HCT116 (cell line): ENCODE results near the gene TAF3.

Source experiments
- CBX3 ChIP-seq: IDR thresholded peaks from 2 replicates; pipeline ENCODE4 v1.6.1; 2012; ENCODE audit warnings: low read depth
- CEBPB ChIP-seq: IDR thresholded peaks from 2 replicates; pipeline ENCODE4 v1.6.1; 2012; ENCODE audit warnings: low read depth
- EZH2phosphoT487 ChIP-seq: fragments of 200-600 bp; IDR thresholded peaks from 2 replicates; pipeline ENCODE4 v1.6.1; 2018; ENCODE audit warnings: antibody characterized with exemption, borderline replicate concordance
- FOSL1 ChIP-seq: IDR thresholded peaks from 2 replicates; pipeline ENCODE4 v1.6.1; 2012; ENCODE audit warnings: low read depth
- POLR2A ChIP-seq: IDR thresholded peaks from 2 replicates; pipeline ENCODE4 v1.7.0; 2011; ENCODE audit warnings: borderline replicate concordance; ENCODE audit not compliant: insufficient read depth, insufficient read length; ENCODE audit errors: extremely low read depth
- POLR2AphosphoS5 ChIP-seq: IDR thresholded peaks from 2 replicates; pipeline ENCODE4 v1.6.1; 2011; ENCODE audit warnings: mild to moderate bottlenecking, low read depth, low read length, moderate library complexity
- RAD21 ChIP-seq: IDR thresholded peaks from 2 replicates; pipeline ENCODE4 v1.6.1; 2012; ENCODE audit warnings: low read depth, mild to moderate bottlenecking
- ZNF274 ChIP-seq: fragments of 200-500 bp; sonication (Bioruptor generic); IDR thresholded peaks from 2 replicates; pipeline ENCODE4 v1.6.1; 2014; ENCODE audit warnings: mild to moderate bottlenecking, low read depth, low read length, inconsistent platforms
- TF ChIP-seq, protein P1 (sequence below): IDR thresholded peaks from 2 replicates; pipeline ENCODE4 v1.6.1; 2012
- TF ChIP-seq, protein P2 (sequence below), 3 experiments: fragments of 200-600 bp in 1 of 3; sonication (generic) in 1 of 3; IDR thresholded peaks in 2 of 3; conservative IDR thresholded peaks in 1 of 3; 2 replicates each; pipeline ENCODE4 v1.5.1; 2012 to 2017; ENCODE audit warnings: low read depth in 2 of 3, low read length in 2 of 3, antibody characterized with exemption in 1 of 3, borderline replicate concordance in 1 of 3, control low read depth in 1 of 3, mild to moderate bottlenecking in 1 of 3, mixed read lengths in 1 of 3, mixed run types in 1 of 3, moderate library complexity in 1 of 3; ENCODE audit not compliant: insufficient read depth in 1 of 3
- TF ChIP-seq, protein P3 (sequence below): IDR thresholded peaks from 2 replicates; pipeline ENCODE4 v1.6.1; 2012; ENCODE audit warnings: low read depth

DNA sequence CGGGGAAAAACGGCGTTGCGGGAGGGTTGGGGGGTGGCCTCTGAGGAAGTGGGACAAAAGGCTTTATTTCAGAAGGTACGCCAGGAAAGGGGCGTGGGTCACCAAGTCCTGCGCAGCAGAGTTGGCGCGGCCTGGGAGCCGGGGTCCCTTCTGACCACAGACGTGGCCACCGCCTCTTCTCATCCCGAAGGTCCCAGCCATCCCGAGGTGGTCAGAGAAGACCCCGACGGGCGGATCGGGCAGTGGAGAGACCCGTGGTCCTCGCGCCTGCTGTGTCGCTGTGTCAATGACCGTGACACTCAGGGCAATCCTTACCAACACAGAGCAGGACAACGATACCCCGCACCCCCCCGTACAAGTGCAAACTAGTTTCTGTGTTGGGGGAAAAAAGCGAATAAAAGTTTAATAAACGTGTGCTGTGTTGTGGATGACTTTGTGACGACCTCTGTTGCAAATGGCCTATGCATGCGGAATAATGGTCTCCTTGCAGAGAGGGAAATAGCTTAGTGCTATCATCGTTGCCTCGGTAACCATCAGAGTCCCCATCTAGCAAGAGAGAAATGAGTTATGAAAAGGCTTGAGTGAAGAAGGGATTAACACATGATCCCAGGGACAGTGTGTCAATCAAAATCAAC is 216.8 kb downstream of the TAF3 start:
- TF ChIP-seq CBX3 (no peak), POLR2A (no peak), EZH2phosphoT487 (no peak), ZNF274 (no peak), CEBPB (no peak), RAD21 (no peak), POLR2AphosphoS5 (no peak), FOSL1 (no peak)
- TF ChIP-seq, protein P1, sequence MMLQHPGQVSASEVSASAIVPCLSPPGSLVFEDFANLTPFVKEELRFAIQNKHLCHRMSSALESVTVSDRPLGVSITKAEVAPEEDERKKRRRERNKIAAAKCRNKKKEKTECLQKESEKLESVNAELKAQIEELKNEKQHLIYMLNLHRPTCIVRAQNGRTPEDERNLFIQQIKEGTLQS: no peak
- TF ChIP-seq, protein P2, sequence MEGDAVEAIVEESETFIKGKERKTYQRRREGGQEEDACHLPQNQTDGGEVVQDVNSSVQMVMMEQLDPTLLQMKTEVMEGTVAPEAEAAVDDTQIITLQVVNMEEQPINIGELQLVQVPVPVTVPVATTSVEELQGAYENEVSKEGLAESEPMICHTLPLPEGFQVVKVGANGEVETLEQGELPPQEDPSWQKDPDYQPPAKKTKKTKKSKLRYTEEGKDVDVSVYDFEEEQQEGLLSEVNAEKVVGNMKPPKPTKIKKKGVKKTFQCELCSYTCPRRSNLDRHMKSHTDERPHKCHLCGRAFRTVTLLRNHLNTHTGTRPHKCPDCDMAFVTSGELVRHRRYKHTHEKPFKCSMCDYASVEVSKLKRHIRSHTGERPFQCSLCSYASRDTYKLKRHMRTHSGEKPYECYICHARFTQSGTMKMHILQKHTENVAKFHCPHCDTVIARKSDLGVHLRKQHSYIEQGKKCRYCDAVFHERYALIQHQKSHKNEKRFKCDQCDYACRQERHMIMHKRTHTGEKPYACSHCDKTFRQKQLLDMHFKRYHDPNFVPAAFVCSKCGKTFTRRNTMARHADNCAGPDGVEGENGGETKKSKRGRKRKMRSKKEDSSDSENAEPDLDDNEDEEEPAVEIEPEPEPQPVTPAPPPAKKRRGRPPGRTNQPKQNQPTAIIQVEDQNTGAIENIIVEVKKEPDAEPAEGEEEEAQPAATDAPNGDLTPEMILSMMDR (IDR thresholded peaks at IDR 0.05 in 2 of 3, conservative IDR thresholded peaks at IDR 0.05 in 1 of 3; ENCODE audit: borderline replicate concordance in 1 of 3, insufficient read depth in 1 of 3, low read depth in 2 of 3, low read length in 2 of 3): no peak
- TF ChIP-seq, protein P3, sequence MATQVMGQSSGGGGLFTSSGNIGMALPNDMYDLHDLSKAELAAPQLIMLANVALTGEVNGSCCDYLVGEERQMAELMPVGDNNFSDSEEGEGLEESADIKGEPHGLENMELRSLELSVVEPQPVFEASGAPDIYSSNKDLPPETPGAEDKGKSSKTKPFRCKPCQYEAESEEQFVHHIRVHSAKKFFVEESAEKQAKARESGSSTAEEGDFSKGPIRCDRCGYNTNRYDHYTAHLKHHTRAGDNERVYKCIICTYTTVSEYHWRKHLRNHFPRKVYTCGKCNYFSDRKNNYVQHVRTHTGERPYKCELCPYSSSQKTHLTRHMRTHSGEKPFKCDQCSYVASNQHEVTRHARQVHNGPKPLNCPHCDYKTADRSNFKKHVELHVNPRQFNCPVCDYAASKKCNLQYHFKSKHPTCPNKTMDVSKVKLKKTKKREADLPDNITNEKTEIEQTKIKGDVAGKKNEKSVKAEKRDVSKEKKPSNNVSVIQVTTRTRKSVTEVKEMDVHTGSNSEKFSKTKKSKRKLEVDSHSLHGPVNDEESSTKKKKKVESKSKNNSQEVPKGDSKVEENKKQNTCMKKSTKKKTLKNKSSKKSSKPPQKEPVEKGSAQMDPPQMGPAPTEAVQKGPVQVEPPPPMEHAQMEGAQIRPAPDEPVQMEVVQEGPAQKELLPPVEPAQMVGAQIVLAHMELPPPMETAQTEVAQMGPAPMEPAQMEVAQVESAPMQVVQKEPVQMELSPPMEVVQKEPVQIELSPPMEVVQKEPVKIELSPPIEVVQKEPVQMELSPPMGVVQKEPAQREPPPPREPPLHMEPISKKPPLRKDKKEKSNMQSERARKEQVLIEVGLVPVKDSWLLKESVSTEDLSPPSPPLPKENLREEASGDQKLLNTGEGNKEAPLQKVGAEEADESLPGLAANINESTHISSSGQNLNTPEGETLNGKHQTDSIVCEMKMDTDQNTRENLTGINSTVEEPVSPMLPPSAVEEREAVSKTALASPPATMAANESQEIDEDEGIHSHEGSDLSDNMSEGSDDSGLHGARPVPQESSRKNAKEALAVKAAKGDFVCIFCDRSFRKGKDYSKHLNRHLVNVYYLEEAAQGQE: no peak
